Mucosa of stomach (tissue), 1 donor: Measurements from ENCODE around the gene GNAZ.

Experiments
- H3K27me3 ChIP-seq: one replicate; pipeline ENCODE4 v1.7.0; 2013; ENCODE audit warnings: mild to moderate bottlenecking, low read length; ENCODE audit not compliant: control insufficient read depth, insufficient read depth
- H3K36me3 ChIP-seq: one replicate; pipeline ENCODE4 v1.7.0; 2013; ENCODE audit warnings: low read length; ENCODE audit not compliant: control insufficient read depth, insufficient read depth
- H3K4me1 ChIP-seq: one replicate; pipeline ENCODE4 v1.7.0; 2013; ENCODE audit warnings: mild to moderate bottlenecking, low read length; ENCODE audit not compliant: control insufficient read depth, insufficient read depth
- H3K4me3 ChIP-seq: one replicate; pipeline ENCODE4 v1.7.0; 2013; ENCODE audit warnings: low read length
- H3K9ac ChIP-seq: one replicate; pipeline ENCODE4 v1.7.0; 2013; ENCODE audit warnings: mild to moderate bottlenecking, low read length, moderate library complexity
- H3K9me3 ChIP-seq: one replicate; pipeline ENCODE4 v1.7.0; 2013; ENCODE audit warnings: mild to moderate bottlenecking, low read length, moderate library complexity; ENCODE audit not compliant: control insufficient read depth
- donor health status: Pancreatic carcinoma.

The GNAZ gene

DNA sequence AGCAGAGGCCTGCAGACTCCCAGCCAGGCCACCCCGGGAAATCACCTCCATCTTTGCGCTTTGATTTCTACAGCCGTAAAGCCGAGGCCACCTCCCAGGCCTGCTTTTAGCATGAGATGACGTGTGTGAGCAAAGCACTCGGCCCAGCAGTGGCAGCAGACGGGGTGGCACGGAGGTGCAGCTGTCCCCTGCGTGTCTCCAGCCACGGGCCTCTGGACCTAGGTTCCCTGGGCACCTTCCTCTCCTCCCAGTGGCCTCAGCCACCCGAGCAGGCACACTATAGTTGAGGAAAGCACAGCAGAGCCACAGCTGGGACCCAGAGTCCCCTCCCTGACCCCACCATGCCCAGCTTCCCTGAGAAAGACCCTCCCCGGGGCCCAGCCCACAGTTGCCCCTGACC is 15.9 kb downstream of the GNAZ start:
- Histone ChIP-seq H3K4me3 (no peak overlapping the region), H3K27me3 (no peaks in the 10 kb centered on the region), H3K9me3 (no peaks in the 10 kb centered on the region), H3K9ac (no peak overlapping the region), H3K36me3 (no peaks in the 10 kb centered on the region), H3K4me1 (peaks cover 14% of the 10 kb centered on the region)

DNA sequence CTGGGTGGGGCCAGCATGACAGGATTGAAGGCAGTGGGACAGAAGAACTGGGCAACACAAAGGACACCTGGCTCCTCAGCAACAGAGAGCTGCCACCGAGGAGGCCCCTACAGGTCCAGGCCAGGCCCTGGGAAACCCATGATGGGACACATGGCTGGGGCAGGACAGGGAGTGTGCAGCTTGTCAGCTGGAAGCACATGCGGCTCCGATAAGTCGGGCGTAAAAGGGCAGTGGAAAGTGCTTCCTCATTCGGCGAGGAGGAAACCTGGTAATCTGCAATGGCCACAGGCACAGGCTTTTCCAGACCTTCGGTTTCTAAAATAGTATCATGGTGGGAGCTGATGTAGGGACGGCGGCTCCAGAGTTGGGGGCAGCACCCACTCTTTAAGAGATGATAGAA is 16.5 kb downstream of the GNAZ start:
- no peaks in the 10 kb centered on the region for H3K27me3 ChIP-seq
- H3K4me3 ChIP-seq, result no peak overlapping the region
- no peak overlapping the region for H3K9ac ChIP-seq
- peaks cover 14% of the 10 kb centered on the region for H3K4me1 ChIP-seq
- no peaks in the 10 kb centered on the region for H3K9me3 ChIP-seq
- H3K36me3 ChIP-seq, result no peaks in the 10 kb centered on the region

DNA sequence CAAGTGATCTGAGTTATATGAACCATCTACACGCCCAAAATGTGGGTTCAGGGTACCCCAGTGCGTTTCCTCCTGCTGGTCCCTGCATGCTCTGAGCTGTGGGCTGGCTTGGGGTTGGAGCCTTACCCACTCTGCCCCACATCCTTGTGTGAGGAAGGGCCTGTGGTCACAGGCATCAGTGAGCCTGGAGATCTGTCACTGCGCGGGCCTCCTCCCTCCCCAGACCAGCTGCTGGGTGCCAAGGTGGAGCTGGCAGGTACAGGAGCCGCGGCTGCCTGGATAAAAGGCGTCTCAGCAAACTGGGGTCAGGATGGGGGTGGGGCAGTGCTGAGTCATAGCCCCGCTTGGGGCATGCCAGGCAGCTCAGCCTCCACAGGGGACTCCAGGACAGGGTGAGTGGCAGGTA is 17.9 kb downstream of the GNAZ start:
- Histone ChIP-seq H3K9ac (no peak overlapping the region), H3K9me3 (no peaks in the 10 kb centered on the region), H3K4me3 (no peak overlapping the region), H3K36me3 (no peaks in the 10 kb centered on the region), H3K27me3 (no peaks in the 10 kb centered on the region), H3K4me1 (peaks cover 14% of the 10 kb centered on the region)

DNA sequence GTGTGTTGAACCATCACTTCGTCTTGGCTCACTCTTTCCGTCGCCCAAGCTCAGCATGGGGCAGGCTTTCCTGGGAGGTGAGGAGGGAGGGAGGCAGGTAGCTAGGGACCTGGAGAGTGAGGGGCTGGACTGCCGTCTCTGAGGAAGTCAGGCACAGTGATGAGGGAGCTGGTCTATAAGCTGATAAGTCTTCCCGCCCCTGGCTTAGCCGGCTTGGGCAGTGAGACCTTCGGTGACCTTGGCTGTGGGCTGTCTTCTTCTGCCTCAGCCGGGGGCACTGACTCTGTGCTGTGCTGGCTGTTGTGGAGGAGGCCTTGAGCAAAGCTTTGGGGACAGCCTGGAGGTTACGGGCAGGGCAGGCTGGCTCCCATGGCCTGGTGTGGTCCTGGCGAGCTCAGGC is 18.7 kb downstream of the GNAZ start:
- H3K36me3 ChIP-seq, result no peaks in the 10 kb centered on the region
- H3K9ac ChIP-seq, result no peak overlapping the region
- H3K27me3 ChIP-seq, result no peaks in the 10 kb centered on the region
- H3K4me3 ChIP-seq, result no peak overlapping the region
- H3K9me3 ChIP-seq, result no peaks in the 10 kb centered on the region
- H3K4me1 ChIP-seq, result peaks cover 14% of the 10 kb centered on the region

DNA sequence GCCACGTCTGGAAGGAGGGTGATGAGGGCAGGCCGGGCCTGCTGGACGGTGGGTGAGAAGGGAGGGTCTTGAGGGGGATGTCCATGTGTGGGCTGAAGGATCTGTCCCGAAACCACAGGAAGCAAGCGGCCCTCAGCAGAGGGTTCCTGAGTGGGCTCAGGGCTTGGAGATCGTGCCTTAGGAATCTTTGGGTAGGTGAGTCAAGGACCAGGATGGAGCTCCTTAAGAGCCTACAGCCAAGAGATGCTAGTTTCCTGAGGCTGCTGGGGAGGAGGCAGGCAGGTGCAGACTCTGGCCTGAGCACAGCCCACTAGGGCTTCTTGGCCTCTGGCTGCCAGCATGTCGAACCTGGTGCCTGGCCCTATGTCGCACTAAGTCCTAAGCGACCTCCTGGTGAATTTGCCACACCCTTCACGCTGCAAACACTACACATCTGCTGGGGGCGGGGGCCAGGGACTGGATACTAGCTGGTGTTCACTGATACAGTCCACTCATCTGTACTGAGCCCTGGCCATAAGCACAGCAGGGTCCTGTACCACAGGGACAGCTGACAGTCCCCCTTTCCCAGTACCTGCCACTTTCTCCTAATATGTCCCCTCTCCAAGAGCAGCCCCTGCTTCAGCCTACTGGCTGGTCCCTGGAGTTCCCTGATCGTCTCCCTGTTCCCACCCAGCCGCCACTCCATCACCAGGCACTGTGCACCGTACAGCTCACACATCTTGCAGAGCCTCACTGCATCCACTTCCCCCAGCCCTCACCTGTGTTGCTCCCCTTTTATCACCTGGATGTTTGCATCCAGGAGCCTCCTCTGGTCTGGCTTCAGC is 19.5 kb downstream of the GNAZ start:
- Histone ChIP-seq H3K4me3 (no peak overlapping the region), H3K27me3 (no peaks in the 10 kb centered on the region)

DNA sequence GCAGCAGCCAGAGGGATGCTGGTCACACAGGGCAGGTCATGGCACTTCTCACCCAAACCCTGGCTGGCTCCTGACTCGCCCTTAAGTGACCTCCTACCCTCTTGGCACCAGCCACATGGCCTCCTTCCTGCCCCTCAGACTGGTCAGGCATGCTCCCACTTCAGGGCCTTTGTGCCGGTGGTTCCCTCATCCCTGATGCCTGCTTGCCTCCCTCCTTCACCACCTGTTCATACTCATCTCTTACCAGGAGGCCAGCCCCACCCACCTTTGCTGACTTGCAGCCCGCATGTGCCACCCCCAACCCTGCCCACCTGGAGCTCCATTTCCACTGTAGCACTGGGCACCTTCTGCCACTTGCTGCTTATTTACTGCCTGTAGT is 20.1 kb downstream of the GNAZ start:
- H3K27me3 ChIP-seq, result no peaks in the 10 kb centered on the region
- H3K36me3 ChIP-seq, result no peaks in the 10 kb centered on the region
- H3K4me3 ChIP-seq, result no peak overlapping the region
- no peaks in the 10 kb centered on the region for H3K9me3 ChIP-seq
- peaks cover 14% of the 10 kb centered on the region for H3K4me1 ChIP-seq
- no peak overlapping the region for H3K9ac ChIP-seq

More for the DNA sequence above, 19.5 kb downstream of the GNAZ start:
- Histone ChIP-seq H3K9ac (no peak overlapping the region), H3K4me1 (peaks cover 14% of the 10 kb centered on the region), H3K9me3 (no peaks in the 10 kb centered on the region), H3K36me3 (no peaks in the 10 kb centered on the region)

DNA sequence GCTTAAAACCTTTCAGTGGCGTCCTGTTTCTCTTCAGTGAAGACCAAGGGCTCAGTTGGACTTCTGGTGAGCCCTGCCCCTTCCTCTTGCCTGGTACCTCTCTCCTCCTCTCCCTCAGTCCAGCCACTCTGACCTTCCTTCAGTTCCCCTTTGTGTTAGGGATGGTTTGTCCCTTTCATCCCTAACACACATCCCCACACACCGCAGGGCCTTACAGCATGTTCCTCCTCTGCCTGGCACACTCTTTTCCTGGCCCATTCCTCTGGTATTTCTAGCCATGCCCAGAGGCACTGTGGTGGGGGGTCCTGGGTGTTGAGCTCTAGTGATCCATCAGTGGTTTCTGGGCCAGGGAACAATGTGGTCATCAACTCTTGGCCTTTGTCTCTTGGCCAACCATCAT is 21.4 kb downstream of the GNAZ start:
- peaks cover 14% of the 10 kb centered on the region for H3K4me1 ChIP-seq
- H3K36me3 ChIP-seq, result no peaks in the 10 kb centered on the region
- H3K9me3 ChIP-seq, result no peaks in the 10 kb centered on the region
- no peak overlapping the region for H3K4me3 ChIP-seq
- H3K27me3 ChIP-seq, result no peaks in the 10 kb centered on the region
- H3K9ac ChIP-seq, result no peak overlapping the region

DNA sequence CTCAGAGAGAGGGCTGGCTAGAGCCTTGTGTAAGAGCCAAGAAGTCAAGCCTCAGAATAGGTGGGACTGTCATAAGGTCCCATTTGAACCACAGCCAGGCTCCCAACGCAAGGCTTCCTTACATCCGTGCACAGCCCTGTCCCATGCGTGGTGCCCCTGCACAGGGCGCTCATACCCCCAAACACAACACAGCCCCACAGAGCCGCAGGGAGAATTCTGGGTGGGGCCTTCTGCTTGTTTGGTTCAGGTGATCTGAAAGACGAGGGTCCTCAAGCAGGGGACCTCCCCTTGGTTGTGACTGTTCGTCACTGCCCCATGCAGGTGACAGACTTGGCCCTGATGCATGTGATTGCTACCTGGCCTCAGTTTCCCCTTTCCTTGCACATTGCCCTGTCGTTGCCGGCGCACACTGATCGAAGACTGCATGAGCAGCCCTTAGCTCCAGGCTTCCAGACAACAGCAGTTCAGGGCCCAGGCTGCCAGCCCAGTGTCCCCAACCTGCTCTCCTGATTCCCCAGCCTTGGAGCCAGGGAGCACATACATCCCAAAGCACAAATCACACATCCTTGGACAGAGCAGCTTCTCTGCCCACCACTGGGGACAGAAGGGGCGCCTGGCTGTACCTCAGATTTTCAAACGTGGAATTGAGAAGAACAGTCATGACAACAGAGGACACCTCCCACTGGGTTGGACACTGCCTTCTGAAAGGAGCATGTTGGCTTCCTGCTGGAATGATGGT is 22.1 kb downstream of the GNAZ start:
- Histone ChIP-seq H3K9ac (no peak overlapping the region), H3K9me3 (no peaks in the 10 kb centered on the region), H3K4me1 (peaks cover 12% of the 10 kb centered on the region), H3K27me3 (no peaks in the 10 kb centered on the region), H3K4me3 (no peak overlapping the region), H3K36me3 (no peaks in the 10 kb centered on the region)

DNA sequence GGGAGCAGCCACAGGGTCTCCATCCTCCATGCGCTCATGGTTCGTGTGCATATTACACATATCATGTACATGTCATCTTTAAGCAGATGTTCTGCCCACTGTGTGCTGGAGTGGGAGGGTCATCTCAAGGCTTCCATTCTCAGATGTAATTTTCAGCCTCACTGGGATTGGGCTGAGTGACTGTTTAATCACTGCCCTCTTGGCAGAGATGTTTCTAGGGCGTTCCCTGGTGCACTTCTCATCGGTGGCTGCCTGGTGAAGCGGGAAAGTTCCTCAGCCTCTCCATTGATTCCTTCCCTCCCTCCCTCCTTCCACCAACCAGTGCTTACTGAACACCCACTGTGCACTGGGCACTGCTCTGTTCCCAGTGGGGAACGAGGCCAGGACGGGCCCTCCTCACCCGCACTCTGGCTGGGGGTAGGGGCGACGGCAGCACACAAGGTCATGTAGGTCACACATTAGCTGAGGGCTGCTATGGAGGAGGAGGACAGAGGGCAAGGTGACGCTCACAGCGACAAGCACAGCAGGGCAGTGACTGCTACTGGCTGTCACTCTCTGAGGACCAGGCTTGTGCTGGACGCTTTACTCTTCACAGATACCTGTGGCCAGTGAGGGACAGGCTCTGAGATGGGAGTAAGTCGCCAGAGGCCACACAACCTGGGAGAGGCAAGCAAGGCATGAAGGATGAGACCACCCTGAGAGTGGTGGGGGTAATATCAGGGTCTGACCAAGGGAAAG is 22.9 kb downstream of the GNAZ start:
- no peak overlapping the region for H3K9ac ChIP-seq
- H3K27me3 ChIP-seq, result no peaks in the 10 kb centered on the region
- no peak overlapping the region for H3K4me3 ChIP-seq
- no peaks in the 10 kb centered on the region for H3K36me3 ChIP-seq
- H3K9me3 ChIP-seq, result no peaks in the 10 kb centered on the region
- peaks cover 8% of the 10 kb centered on the region for H3K4me1 ChIP-seq

DNA sequence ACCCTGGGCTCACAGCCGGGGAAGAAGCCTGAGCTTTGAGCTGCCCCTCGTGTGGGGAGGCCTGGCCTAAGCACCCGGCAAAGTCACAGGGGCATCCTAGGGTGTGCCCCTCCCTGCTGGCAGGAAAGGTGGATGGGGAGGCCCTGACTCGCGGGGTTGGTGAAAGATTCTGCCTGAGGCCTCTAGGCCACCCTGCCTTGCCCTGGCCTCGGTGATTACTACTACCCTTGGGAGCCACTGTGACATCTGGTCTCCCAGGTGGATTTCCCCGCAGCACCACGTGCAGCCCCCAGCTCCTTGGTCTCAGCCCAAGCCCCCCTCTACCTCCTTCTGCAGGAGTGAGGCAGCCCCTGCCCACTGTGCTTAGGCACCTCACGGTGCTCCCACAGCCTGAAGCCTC is 23.9 kb downstream of the GNAZ start:
- no peaks in the 10 kb centered on the region for H3K27me3 ChIP-seq
- H3K9ac ChIP-seq, result no peak overlapping the region
- H3K36me3 ChIP-seq, result no peaks in the 10 kb centered on the region
- H3K4me1 ChIP-seq, result peaks cover 14% of the 10 kb centered on the region
- H3K4me3 ChIP-seq, result no peak overlapping the region
- no peaks in the 10 kb centered on the region for H3K9me3 ChIP-seq

DNA sequence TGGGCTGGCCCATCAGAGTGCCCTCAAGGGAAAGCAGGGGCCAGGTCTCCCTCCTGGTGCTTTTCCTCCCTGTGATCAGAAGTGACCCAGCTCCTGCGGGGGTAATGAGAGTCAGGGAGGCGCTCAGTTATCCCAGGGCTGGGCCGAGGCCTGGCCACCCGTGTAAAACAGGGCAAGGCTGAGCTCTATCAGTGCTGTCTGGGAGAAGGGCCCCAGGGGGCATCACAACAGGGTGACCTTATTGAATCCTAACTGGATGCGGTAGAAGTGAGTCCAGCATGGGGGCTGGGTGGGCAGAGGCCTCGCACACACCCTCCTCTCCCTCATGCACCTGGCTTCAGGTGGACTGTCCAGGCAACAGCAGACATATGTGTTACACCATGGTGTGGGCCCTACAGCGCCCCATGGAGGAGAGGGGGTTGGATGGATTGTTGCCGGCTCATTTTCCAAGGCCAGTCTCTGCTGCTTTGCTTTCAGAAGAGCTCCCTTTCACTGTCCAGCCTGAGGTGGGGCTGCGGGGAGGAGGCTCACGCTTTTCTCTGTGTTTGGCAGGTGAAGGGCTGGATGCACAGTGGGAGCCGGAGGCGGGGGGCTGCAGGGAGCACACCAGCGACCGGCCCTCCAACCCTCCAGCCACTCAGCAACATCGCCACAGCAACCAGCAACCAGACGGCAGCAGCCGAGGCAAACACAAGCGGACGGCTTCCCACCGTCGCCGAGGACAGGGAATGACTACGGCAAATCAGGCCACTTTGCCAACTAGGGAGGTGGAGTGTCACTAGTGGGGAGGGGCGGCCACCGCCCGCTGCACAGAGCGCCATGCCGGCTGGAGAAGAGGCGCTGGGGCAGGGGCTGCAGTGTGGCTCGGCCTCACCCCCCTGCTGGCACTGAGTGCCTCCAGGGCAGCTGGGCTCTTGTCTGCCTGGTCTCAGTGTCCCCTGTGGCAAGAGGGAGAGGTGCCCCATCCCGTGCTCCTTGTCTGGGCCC is 24.7 kb downstream of the GNAZ start:
- Histone ChIP-seq H3K4me1 (peaks cover 21% of the 10 kb centered on the region), H3K36me3 (no peaks in the 10 kb centered on the region), H3K9me3 (no peaks in the 10 kb centered on the region), H3K27me3 (no peaks in the 10 kb centered on the region), H3K9ac (no peak overlapping the region), H3K4me3 (no peak overlapping the region)
